Upper lobe of left lung (tissue), 4 donors: ENCODE measurements around the gene RYR3.

Source experiments
- EP300 ChIP-seq, 4 donors: sonication (generic); formaldehyde crosslinking; IDR thresholded peaks; one replicate each; pipeline ENCODE4 v1.5.1; 2017; ENCODE audit warnings: antibody characterized with exemption in 4 of 4, control low read depth in 2 of 4
- POLR2A ChIP-seq, 4 donors: fragments of 450-650 bp; IDR thresholded peaks; one replicate each; pipeline ENCODE4 v1.5.1; 2016 to 2017; ENCODE audit warnings: antibody characterized with exemption in 4 of 4, mild to moderate bottlenecking in 2 of 4
- POLR2AphosphoS5 ChIP-seq, 2 donors: sonication (generic); formaldehyde crosslinking; IDR thresholded peaks; one replicate each; pipeline ENCODE4 v1.5.1; 2017; ENCODE audit warnings: antibody characterized with exemption in 2 of 2
- TF ChIP-seq, protein P1 (sequence below), 6 experiments: fragments of 450-650 bp in 4 of 6; fragments of 200-600 bp in 2 of 6; sonication (generic) in 2 of 6; IDR thresholded peaks; one replicate each; pipeline ENCODE4 v1.5.1; 2016 to 2019; ENCODE audit warnings: antibody characterized with exemption in 6 of 6

DNA sequence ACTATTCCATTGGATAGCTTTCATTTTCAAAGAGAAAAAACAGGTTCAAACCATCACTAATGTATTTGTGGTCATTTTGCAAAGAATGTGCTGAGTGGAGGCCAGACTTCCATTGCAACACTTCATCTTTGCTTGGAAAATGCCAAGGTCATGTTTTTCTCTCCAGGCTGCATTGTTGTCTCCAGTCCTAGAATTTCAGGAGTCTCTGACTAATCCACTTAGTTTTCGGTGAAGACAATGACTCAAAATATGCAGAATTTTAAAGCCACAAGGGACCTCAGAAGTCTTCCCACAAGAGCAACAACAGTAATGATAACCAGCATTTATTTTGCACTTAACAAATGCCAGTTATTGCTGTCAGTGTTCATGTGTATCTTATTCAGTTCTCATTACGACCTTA lies 277.0 kb downstream of the RYR3 start:
- TF ChIP-seq, protein P1, sequence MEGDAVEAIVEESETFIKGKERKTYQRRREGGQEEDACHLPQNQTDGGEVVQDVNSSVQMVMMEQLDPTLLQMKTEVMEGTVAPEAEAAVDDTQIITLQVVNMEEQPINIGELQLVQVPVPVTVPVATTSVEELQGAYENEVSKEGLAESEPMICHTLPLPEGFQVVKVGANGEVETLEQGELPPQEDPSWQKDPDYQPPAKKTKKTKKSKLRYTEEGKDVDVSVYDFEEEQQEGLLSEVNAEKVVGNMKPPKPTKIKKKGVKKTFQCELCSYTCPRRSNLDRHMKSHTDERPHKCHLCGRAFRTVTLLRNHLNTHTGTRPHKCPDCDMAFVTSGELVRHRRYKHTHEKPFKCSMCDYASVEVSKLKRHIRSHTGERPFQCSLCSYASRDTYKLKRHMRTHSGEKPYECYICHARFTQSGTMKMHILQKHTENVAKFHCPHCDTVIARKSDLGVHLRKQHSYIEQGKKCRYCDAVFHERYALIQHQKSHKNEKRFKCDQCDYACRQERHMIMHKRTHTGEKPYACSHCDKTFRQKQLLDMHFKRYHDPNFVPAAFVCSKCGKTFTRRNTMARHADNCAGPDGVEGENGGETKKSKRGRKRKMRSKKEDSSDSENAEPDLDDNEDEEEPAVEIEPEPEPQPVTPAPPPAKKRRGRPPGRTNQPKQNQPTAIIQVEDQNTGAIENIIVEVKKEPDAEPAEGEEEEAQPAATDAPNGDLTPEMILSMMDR (IDR thresholded peaks at IDR 0.05), result no peak
- TF ChIP-seq POLR2AphosphoS5 (IDR thresholded peaks at IDR 0.05) (no peak), POLR2A (IDR thresholded peaks at IDR 0.05) (no peak), EP300 (IDR thresholded peaks at IDR 0.05) (no peak)
